Thyroid gland (tissue), 4 donors: ENCODE data around the gene MLNR.

Source experiments
- POLR2A ChIP-seq, 2 donors: fragments of 450-650 bp; IDR thresholded peaks; one replicate each; pipeline ENCODE4 v1.6.1; 2017; ENCODE audit warnings: antibody characterized with exemption in 2 of 2, mild to moderate bottlenecking in 2 of 2, moderate library complexity in 1 of 2
- TF ChIP-seq, protein P1 (sequence below), 6 experiments: fragments of 200-600 bp in 3 of 6; fragments of 450-650 bp in 3 of 6; sonication (generic) in 3 of 6; IDR thresholded peaks; one replicate each; pipeline ENCODE4 v1.5.1; 2016 to 2019; ENCODE audit warnings: antibody characterized with exemption in 6 of 6, mild to moderate bottlenecking in 2 of 6, inconsistent platforms in 1 of 6, moderate library complexity in 1 of 6

DNA sequence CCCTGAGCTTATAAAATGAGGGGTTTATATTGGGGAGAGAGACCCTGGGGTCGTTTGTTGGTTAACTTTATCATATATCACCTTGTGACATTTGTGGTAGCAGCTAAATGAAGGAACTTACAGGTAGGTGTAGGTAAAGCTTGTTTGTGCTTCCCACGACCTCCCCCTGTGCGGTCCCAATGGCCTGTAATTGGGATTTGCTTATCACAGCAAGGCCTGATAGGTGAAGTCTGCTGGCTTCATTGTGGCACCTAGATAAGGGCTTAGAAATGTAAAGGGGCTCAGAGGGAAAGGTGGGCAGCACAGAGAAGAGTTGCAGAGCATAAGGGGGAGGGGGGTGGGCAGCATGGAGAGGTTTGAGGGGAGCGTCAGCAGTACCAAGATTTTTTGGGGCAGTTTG is 35.5 kb upstream of the MLNR start:
- TF ChIP-seq, protein P1, sequence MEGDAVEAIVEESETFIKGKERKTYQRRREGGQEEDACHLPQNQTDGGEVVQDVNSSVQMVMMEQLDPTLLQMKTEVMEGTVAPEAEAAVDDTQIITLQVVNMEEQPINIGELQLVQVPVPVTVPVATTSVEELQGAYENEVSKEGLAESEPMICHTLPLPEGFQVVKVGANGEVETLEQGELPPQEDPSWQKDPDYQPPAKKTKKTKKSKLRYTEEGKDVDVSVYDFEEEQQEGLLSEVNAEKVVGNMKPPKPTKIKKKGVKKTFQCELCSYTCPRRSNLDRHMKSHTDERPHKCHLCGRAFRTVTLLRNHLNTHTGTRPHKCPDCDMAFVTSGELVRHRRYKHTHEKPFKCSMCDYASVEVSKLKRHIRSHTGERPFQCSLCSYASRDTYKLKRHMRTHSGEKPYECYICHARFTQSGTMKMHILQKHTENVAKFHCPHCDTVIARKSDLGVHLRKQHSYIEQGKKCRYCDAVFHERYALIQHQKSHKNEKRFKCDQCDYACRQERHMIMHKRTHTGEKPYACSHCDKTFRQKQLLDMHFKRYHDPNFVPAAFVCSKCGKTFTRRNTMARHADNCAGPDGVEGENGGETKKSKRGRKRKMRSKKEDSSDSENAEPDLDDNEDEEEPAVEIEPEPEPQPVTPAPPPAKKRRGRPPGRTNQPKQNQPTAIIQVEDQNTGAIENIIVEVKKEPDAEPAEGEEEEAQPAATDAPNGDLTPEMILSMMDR (IDR thresholded peaks at IDR 0.05), result no peak
- TF ChIP-seq POLR2A (IDR thresholded peaks at IDR 0.05), result no peak
